H1 (cell line): ENCODE data around the gene CNPY2. TPM values are rescaled to one million over a fixed set of nuclear protein-coding genes. Genes with fewer than 3 reads are reported as not detected.

ENCODE experiments used
- CTCF ChIA-PET: fragments of 300-600 bp; sonication (Branson Sonifier 250); formaldehyde crosslinking; loops from one replicate; lab custom pipeline; 2021; ENCODE audit not compliant: partially characterized antibody; lab: Charles Lee
- POLR2A ChIA-PET: fragments of 300-600 bp; sonication (Branson Sonifier 250); formaldehyde crosslinking; loops from one replicate; lab custom pipeline; 2021; ENCODE audit warnings: inconsistent platforms; ENCODE audit not compliant: partially characterized antibody; lab: Charles Lee
- DNase-seq, 2 experiments: peaks; one replicate each; pipeline versions ENCODE4 v3.0.0 to v3.0.0-alpha.2; 2010 to 2022; ENCODE audit warnings: low spot score in 2 of 2, low read depth in 1 of 2, mixed read lengths in 1 of 2
- FAIRE-seq: peaks from 2 replicates; lab custom pipeline; 2011; peaks lifted over from hg19 to GRCh38; lab: Jason Lieb, UNC
- H2AFZ ChIP-seq: 2 replicates; pipeline ENCODE4 v1.8.1; 2012; ENCODE audit warnings: low read length, inconsistent platforms
- H2AK5ac ChIP-seq: 2 replicates; pipeline ENCODE4 v1.6.1; 2013; ENCODE audit warnings: low read depth, low read length
- H2BK120ac ChIP-seq: replicated peaks from 2 replicates; pipeline ENCODE3; 2013; ENCODE audit warnings: low read depth, low read length, inconsistent platforms
- H2BK12ac ChIP-seq: 2 replicates; pipeline ENCODE4 v1.6.1; 2013; ENCODE audit warnings: low read depth, low read length
- H2BK15ac ChIP-seq: 2 replicates; pipeline ENCODE4 v1.6.1; 2013; ENCODE audit warnings: low read length
- H2BK20ac ChIP-seq: 2 replicates; pipeline ENCODE4 v1.6.1; 2013; ENCODE audit warnings: low read length
- H2BK5ac ChIP-seq: 2 replicates; pipeline ENCODE4 v1.6.1; 2013; ENCODE audit warnings: low read depth, low read length
- H3K14ac ChIP-seq: 2 replicates; pipeline ENCODE4 v1.6.1; 2013; ENCODE audit warnings: inconsistent platforms; ENCODE audit not compliant: insufficient read length
- H3K18ac ChIP-seq: 2 replicates; pipeline ENCODE4 v1.6.1; 2013; ENCODE audit warnings: low read length; ENCODE audit errors: extremely low read depth
- H3K23ac ChIP-seq: 2 replicates; pipeline ENCODE4 v1.6.1; 2013; ENCODE audit warnings: inconsistent platforms; ENCODE audit not compliant: insufficient read length
- H3K23me2 ChIP-seq: 2 replicates; pipeline ENCODE4 v1.6.1; 2013; ENCODE audit warnings: low read depth, low read length
- H3K27ac ChIP-seq: 2 replicates; pipeline ENCODE4 v1.6.1; 2011; ENCODE audit warnings: low read depth, low read length, inconsistent platforms
- H3K27me3 ChIP-seq, 4 experiments: replicated peaks in 1 of 4; 1 replicate in 1 of 4; 2 replicates in 3 of 4; pipeline versions ENCODE4 v1.6.1 to v1.8.1; 2011 to 2013; ENCODE audit warnings: low read length in 3 of 4, mild to moderate bottlenecking in 3 of 4, inconsistent platforms in 2 of 4, mixed read lengths in 2 of 4, moderate library complexity in 1 of 4; ENCODE audit not compliant: control insufficient read depth in 3 of 4, insufficient read depth in 3 of 4; ENCODE audit errors: extremely low read depth in 1 of 4
- H3K36me3 ChIP-seq, 4 experiments: 2 replicates each; pipeline versions ENCODE4 v1.6.1 to v1.8.1; 2011 to 2013; ENCODE audit warnings: mild to moderate bottlenecking in 4 of 4, low read length in 3 of 4, moderate library complexity in 2 of 4, control low read depth in 1 of 4, inconsistent platforms in 1 of 4; ENCODE audit not compliant: insufficient read depth in 4 of 4, control insufficient read depth in 2 of 4
- H3K4ac ChIP-seq: replicated peaks from 2 replicates; pipeline ENCODE3; 2013; ENCODE audit warnings: low read length, low read depth, mixed read lengths, inconsistent platforms; ENCODE audit not compliant: insufficient read length
- H3K4me1 ChIP-seq, 4 experiments: replicated peaks in 1 of 4; 1 replicate in 1 of 4; 2 replicates in 3 of 4; pipeline versions ENCODE4 v1.6.1 to v1.8.1; 2011 to 2013; ENCODE audit warnings: low read length in 3 of 4, inconsistent platforms in 2 of 4, mixed read lengths in 1 of 4; ENCODE audit not compliant: insufficient read depth in 4 of 4, control insufficient read depth in 3 of 4
- H3K4me2 ChIP-seq, 2 experiments: 2 replicates each; pipeline versions ENCODE4 v1.6.1 to v1.8.1; 2011 to 2013; ENCODE audit warnings: low read depth in 2 of 2, low read length in 2 of 2, control low read depth in 1 of 2, inconsistent platforms in 1 of 2, mild to moderate bottlenecking in 1 of 2; ENCODE audit not compliant: insufficient read depth in 1 of 2
- H3K4me3 ChIP-seq, 4 experiments: fragments of 200-600, 300-600 bp in 1 of 4; sonication (generic), shearing (Covaris generic), sonication (Bioruptor Twin) in 1 of 4; 2 replicates each; pipeline versions ENCODE4 v1.5.1 to v1.8.1; 2011 to 2016; ENCODE audit warnings: low read length in 4 of 4, low read depth in 3 of 4, control low read depth in 2 of 4, inconsistent platforms in 2 of 4, mild to moderate bottlenecking in 2 of 4, mixed read lengths in 1 of 4, moderate library complexity in 1 of 4; ENCODE audit not compliant: insufficient read depth in 2 of 4; ENCODE audit errors: extremely low read depth in 1 of 4
- H3K56ac ChIP-seq: replicated peaks from 2 replicates; pipeline ENCODE3; 2013; ENCODE audit warnings: low read depth, mild to moderate bottlenecking, mixed read lengths, low read length, inconsistent platforms; ENCODE audit not compliant: insufficient read length
- H3K79me1 ChIP-seq: 2 replicates; pipeline ENCODE4 v1.6.1; 2013; ENCODE audit warnings: low read depth, low read length, control low read depth
- H3K79me2 ChIP-seq, 2 experiments: 2 replicates each; pipeline versions ENCODE4 v1.6.1 to v1.8.1; 2012 to 2013; ENCODE audit warnings: low read length in 2 of 2, mild to moderate bottlenecking in 2 of 2, inconsistent platforms in 1 of 2; ENCODE audit not compliant: insufficient read depth in 2 of 2, control insufficient read depth in 1 of 2
- H3K9ac ChIP-seq, 4 experiments: replicated peaks in 1 of 4; 1 replicate in 1 of 4; 2 replicates in 3 of 4; pipeline versions ENCODE4 v1.6.1 to v1.8.1; 2011 to 2013; ENCODE audit warnings: low read depth in 3 of 4, low read length in 3 of 4, control low read depth in 2 of 4, mild to moderate bottlenecking in 2 of 4, moderate library complexity in 2 of 4, inconsistent platforms in 1 of 4; ENCODE audit errors: extremely low read depth in 1 of 4
- H3K9me3 ChIP-seq, 2 experiments: 2 replicates each; pipeline versions ENCODE4 v1.6.1 to v1.8.1; 2012 to 2013; ENCODE audit warnings: mild to moderate bottlenecking in 2 of 2, moderate library complexity in 2 of 2, control low read depth in 1 of 2, inconsistent platforms in 1 of 2, low read depth in 1 of 2, low read length in 1 of 2, mixed read lengths in 1 of 2; ENCODE audit not compliant: insufficient read depth in 2 of 2
- H4K20me1 ChIP-seq, 2 experiments: replicated peaks in 1 of 2; 2 replicates each; pipeline versions ENCODE3 to v1.8.1; 2011 to 2013; ENCODE audit warnings: inconsistent platforms in 2 of 2, low read length in 2 of 2, mild to moderate bottlenecking in 1 of 2; ENCODE audit not compliant: insufficient read depth in 2 of 2, control insufficient read depth in 1 of 2
- H4K5ac ChIP-seq: 2 replicates; pipeline ENCODE4 v1.6.1; 2013; ENCODE audit warnings: low read length, low read depth, mixed read lengths, inconsistent platforms; ENCODE audit not compliant: insufficient read length
- H4K8ac ChIP-seq: 2 replicates; pipeline ENCODE4 v1.8.0; 2013; ENCODE audit warnings: mild to moderate bottlenecking, moderate library complexity, low read length, inconsistent platforms; ENCODE audit not compliant: insufficient read depth; ENCODE audit errors: extremely low read depth
- H4K91ac ChIP-seq: replicated peaks from 2 replicates; pipeline ENCODE3; 2013; ENCODE audit warnings: low read length, mixed read lengths, inconsistent platforms; ENCODE audit not compliant: insufficient read length
- RAD21 ChIP-seq, 2 experiments: IDR thresholded peaks in 1 of 2; conservative IDR thresholded peaks in 1 of 2; 2 replicates each; pipeline ENCODE4 v1.6.1; 2011; ENCODE audit warnings: low read depth in 2 of 2, low read length in 2 of 2, improper control_type of control experiment in 1 of 2, inconsistent platforms in 1 of 2, mild to moderate bottlenecking in 1 of 2, moderate library complexity in 1 of 2
- SRF ChIP-seq: IDR thresholded peaks from 2 replicates; pipeline ENCODE4 v1.6.1; 2011; ENCODE audit warnings: mild to moderate bottlenecking, low read depth, low read length, moderate library complexity
- WGBS, 2 experiments: shearing (Covaris generic) in 1 of 2; methylation state at CpG; one replicate each; pipeline versions ENCODE4 v1.1.6 to v1.1.7; 2013 to 2015; ENCODE audit warnings: low lambda C conversion rate in 2 of 2, mixed read lengths in 2 of 2, inconsistent platforms in 1 of 2, low coverage in 1 of 2, missing lambda C conversion rate in 1 of 2; ENCODE audit not compliant: insufficient replicate concordance in 2 of 2, insufficient coverage in 1 of 2, insufficient read length in 1 of 2; ENCODE audit errors: extremely low coverage in 1 of 2, missing lambda C conversion rate in 1 of 2; 5-methylcytosine and 5-hydroxymethylcytosine counted together
- polyA plus RNA-seq, 7 experiments: library from polyadenylated mRNA; depleted of rRNA in 3 of 7; stranded (reverse) in 5 of 7; unstranded in 2 of 7; fragments of >200 nt in 5 of 7; fragments of 200-250 nt in 2 of 7; gene quantifications; 1 replicate in 5 of 7; 2 replicates in 1 of 7; 4 replicates in 1 of 7; pipeline versions ENCODE4 v1.2.1 to v1.2.3, GENCODE V29; 2011 to 2013; ENCODE audit warnings: missing spikeins in 2 of 7, mixed read lengths in 2 of 7
- total RNA-seq: library from RNA; stranded (reverse); fragmentation: NEBNext Ultra II Directional; extraction: Animal tissue kit (Norgen Biotek cat#: 25700); gene quantifications from 2 replicates; pipeline ENCODE4 v1.2.1, GENCODE V29; 2021
- TF ChIP-seq, protein P1 (sequence below), 3 experiments: IDR thresholded peaks; 1 replicate in 2 of 3; 2 replicates in 1 of 3; pipeline versions ENCODE4 v1.5.1 to v1.6.1; 2011; ENCODE audit warnings: low read length in 3 of 3, mild to moderate bottlenecking in 3 of 3, inconsistent platforms in 2 of 3, low read depth in 1 of 3, moderate library complexity in 1 of 3; ENCODE audit not compliant: insufficient read depth in 1 of 3; ENCODE audit errors: control extremely low read depth in 1 of 3

The CNPY2 gene
- total and polyA plus RNA-seq, 2 of the 8 experiments (the other 6 are each of a cell fraction or from before 2014, with no cell fraction given) = 203 to 281 TPM

- no peak overlapping the region for H2BK12ac ChIP-seq
- no peak overlapping the region for H4K91ac ChIP-seq
- H4K5ac ChIP-seq = no peak overlapping the region
- no peak overlapping the region for H3K14ac ChIP-seq
- H3K27ac ChIP-seq = no peak overlapping the region
- no peaks in the 10 kb centered on the region for H3K27me3 ChIP-seq
- H3K4me2 ChIP-seq = no peak overlapping the region
- no peak overlapping the region for H2BK120ac ChIP-seq
- no peak overlapping the region for H3K23ac ChIP-seq
- H3K4me1 ChIP-seq = peaks cover 0 to 6% (median 3%) of the 10 kb centered on the region in 4 experiments; a peak in 5 of 7 replicates
- no peak overlapping the region for H2BK15ac ChIP-seq
- no peak overlapping the region for H3K4ac ChIP-seq
- no peak overlapping the region for H2BK5ac ChIP-seq
- H3K36me3 ChIP-seq = peaks cover 3 to 15% (median 8%) of the 10 kb centered on the region in 4 experiments; a peak in 6 of 8 replicates
- ChIA-PET POLR2A (interaction anchor here (0.7 to 3.9 kb wide), 8 partner anchors 9 to 213 kb away, joined by 3 to 37 read pairs (median 4); partner anchors contain the start of genes CS, IL23A, PA2G4 and PAN2), CTCF (interaction anchor here (0.6 to 4.7 kb wide), 20 partner anchors 8 to 274 kb away, joined by 3 to 38 read pairs (median 4); partner anchors contain the start of genes PAN2 and STAT2)
- H3K9ac ChIP-seq = no peak overlapping the region
- 63 to 100% methylated on average over 1 to 3 of the region's 3 CpGs for WGBS, 2 experiments
- no peak overlapping the region for H3K4me3 ChIP-seq
- FAIRE-seq (no peak), DNase-seq (no peak)
- TF ChIP-seq SRF (no peak), RAD21 (IDR thresholded peaks at IDR 0.05 in 1 of 2, conservative IDR thresholded peaks at IDR 0.05 in 1 of 2; ENCODE audit: low read depth in 2 of 2, low read length in 2 of 2) (peak; percentile 51 to 61)
- TF ChIP-seq, protein P1, sequence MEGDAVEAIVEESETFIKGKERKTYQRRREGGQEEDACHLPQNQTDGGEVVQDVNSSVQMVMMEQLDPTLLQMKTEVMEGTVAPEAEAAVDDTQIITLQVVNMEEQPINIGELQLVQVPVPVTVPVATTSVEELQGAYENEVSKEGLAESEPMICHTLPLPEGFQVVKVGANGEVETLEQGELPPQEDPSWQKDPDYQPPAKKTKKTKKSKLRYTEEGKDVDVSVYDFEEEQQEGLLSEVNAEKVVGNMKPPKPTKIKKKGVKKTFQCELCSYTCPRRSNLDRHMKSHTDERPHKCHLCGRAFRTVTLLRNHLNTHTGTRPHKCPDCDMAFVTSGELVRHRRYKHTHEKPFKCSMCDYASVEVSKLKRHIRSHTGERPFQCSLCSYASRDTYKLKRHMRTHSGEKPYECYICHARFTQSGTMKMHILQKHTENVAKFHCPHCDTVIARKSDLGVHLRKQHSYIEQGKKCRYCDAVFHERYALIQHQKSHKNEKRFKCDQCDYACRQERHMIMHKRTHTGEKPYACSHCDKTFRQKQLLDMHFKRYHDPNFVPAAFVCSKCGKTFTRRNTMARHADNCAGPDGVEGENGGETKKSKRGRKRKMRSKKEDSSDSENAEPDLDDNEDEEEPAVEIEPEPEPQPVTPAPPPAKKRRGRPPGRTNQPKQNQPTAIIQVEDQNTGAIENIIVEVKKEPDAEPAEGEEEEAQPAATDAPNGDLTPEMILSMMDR (IDR thresholded peaks at IDR 0.05; ENCODE audit: control extremely low read depth in 1 of 3, insufficient read depth in 1 of 3, low read depth in 1 of 3, low read length in 3 of 3) = peak; percentile 21 to 52 (median 46)
- peaks cover 9% of the 10 kb centered on the region for H3K23me2 ChIP-seq
- H4K20me1 ChIP-seq = no peaks in the 10 kb centered on the region
- H3K9me3 ChIP-seq = no peaks in the 10 kb centered on the region
- H2AFZ ChIP-seq = no peak overlapping the region
- no peak overlapping the region for H2BK20ac ChIP-seq
- H3K79me1 ChIP-seq = peaks cover 4% of the 10 kb centered on the region
- peaks cover 4 to 16% of the 10 kb centered on the region in 2 experiments; a peak in 3 of 4 replicates for H3K79me2 ChIP-seq
- no peak overlapping the region for H3K56ac ChIP-seq
- H4K8ac ChIP-seq = no peak overlapping the region
- no peak overlapping the region for H3K18ac ChIP-seq
- H2AK5ac ChIP-seq = no peak overlapping the region
Observed at GRCh38 chr12:56317675-56318074, 1.9 kb upstream of the CNPY2 start.
